ENCODE data around the gene CDK6.

GRCh38 chr7:92569137-92569536, 267.2 kb downstream of the CDK6 start:
- TF ChIP-seq HLTF (IDR thresholded peaks at IDR 0.05) = no peak
- no peak for TF ChIP-seq CBFB (CRISPR knock-in tag; IDR thresholded peaks at IDR 0.05)
- TF ChIP-seq POLR2AphosphoS5 (IDR thresholded peaks at IDR 0.05; ENCODE audit: control insufficient read depth, insufficient read depth, low read depth, low read length) = no peak
- no peak for TF ChIP-seq CTCF (IDR thresholded peaks at IDR 0.05 in 2 of 3, conservative IDR thresholded peaks at IDR 0.05 in 1 of 3; ENCODE audit: insufficient read depth in 2 of 3, low read depth in 1 of 3, low read length in 3 of 3)
- no peak for TF ChIP-seq ZNF609 (CRISPR knock-in tag; IDR thresholded peaks at IDR 0.05; ENCODE audit: borderline replicate concordance)
- TF ChIP-seq, protein P1, sequence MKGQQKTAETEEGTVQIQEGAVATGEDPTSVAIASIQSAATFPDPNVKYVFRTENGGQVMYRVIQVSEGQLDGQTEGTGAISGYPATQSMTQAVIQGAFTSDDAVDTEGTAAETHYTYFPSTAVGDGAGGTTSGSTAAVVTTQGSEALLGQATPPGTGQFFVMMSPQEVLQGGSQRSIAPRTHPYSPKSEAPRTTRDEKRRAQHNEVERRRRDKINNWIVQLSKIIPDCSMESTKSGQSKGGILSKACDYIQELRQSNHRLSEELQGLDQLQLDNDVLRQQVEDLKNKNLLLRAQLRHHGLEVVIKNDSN (CRISPR knock-in tag; IDR thresholded peaks at IDR 0.05) = no peak
- TF ChIP-seq, protein P2, sequence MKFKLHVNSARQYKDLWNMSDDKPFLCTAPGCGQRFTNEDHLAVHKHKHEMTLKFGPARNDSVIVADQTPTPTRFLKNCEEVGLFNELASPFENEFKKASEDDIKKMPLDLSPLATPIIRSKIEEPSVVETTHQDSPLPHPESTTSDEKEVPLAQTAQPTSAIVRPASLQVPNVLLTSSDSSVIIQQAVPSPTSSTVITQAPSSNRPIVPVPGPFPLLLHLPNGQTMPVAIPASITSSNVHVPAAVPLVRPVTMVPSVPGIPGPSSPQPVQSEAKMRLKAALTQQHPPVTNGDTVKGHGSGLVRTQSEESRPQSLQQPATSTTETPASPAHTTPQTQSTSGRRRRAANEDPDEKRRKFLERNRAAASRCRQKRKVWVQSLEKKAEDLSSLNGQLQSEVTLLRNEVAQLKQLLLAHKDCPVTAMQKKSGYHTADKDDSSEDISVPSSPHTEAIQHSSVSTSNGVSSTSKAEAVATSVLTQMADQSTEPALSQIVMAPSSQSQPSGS (CRISPR knock-in tag; IDR thresholded peaks at IDR 0.05) = no peak
- TF ChIP-seq, protein P3, sequence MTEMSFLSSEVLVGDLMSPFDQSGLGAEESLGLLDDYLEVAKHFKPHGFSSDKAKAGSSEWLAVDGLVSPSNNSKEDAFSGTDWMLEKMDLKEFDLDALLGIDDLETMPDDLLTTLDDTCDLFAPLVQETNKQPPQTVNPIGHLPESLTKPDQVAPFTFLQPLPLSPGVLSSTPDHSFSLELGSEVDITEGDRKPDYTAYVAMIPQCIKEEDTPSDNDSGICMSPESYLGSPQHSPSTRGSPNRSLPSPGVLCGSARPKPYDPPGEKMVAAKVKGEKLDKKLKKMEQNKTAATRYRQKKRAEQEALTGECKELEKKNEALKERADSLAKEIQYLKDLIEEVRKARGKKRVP (CRISPR knock-in tag; IDR thresholded peaks at IDR 0.05) = no peak
- no peak for TF ChIP-seq PRMT5 (CRISPR knock-in tag; IDR thresholded peaks at IDR 0.05)
- no peak for TF ChIP-seq EHMT2 (IDR thresholded peaks at IDR 0.05)
- no peak for TF ChIP-seq POLR2A (conservative IDR thresholded peaks at IDR 0.05)
- TF ChIP-seq, protein P4, sequence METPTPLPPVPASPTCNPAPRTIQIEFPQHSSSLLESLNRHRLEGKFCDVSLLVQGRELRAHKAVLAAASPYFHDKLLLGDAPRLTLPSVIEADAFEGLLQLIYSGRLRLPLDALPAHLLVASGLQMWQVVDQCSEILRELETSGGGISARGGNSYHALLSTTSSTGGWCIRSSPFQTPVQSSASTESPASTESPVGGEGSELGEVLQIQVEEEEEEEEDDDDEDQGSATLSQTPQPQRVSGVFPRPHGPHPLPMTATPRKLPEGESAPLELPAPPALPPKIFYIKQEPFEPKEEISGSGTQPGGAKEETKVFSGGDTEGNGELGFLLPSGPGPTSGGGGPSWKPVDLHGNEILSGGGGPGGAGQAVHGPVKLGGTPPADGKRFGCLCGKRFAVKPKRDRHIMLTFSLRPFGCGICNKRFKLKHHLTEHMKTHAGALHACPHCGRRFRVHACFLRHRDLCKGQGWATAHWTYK (CRISPR knock-in tag; IDR thresholded peaks at IDR 0.05) = no peak
- no peak for TF ChIP-seq KDM1A (IDR thresholded peaks at IDR 0.05)

All from K562 (cell line).